ENCODE data around the gene IGFBP1. TPM values are rescaled to one million over a fixed set of nuclear protein-coding genes. Genes with fewer than 3 reads are reported as not detected.

IGFBP1 gene
- total and polyA plus RNA-seq, 2 of the 13 experiments (the other 11 are each of a cell fraction or from before 2014, with no cell fraction given) = 5.4 to 885 TPM

- peak; percentile 5; the same call in 1 of the 2 replicates for TF ChIP-seq RXRB (CRISPR knock-in tag; IDR thresholded peaks at IDR 0.05; ENCODE audit: borderline replicate concordance)
- TF ChIP-seq HDAC6 (IDR thresholded peaks at IDR 0.05; ENCODE audit: low read depth, low read length) = no peak
- TF ChIP-seq PTBP1 (IDR thresholded peaks at IDR 0.05; ENCODE audit: low read depth, low read length, poor library complexity, severe bottlenecking) = no peak
- no peak for TF ChIP-seq CEBPG (CRISPR knock-in tag; IDR thresholded peaks at IDR 0.05)
- TF ChIP-seq, protein P1, sequence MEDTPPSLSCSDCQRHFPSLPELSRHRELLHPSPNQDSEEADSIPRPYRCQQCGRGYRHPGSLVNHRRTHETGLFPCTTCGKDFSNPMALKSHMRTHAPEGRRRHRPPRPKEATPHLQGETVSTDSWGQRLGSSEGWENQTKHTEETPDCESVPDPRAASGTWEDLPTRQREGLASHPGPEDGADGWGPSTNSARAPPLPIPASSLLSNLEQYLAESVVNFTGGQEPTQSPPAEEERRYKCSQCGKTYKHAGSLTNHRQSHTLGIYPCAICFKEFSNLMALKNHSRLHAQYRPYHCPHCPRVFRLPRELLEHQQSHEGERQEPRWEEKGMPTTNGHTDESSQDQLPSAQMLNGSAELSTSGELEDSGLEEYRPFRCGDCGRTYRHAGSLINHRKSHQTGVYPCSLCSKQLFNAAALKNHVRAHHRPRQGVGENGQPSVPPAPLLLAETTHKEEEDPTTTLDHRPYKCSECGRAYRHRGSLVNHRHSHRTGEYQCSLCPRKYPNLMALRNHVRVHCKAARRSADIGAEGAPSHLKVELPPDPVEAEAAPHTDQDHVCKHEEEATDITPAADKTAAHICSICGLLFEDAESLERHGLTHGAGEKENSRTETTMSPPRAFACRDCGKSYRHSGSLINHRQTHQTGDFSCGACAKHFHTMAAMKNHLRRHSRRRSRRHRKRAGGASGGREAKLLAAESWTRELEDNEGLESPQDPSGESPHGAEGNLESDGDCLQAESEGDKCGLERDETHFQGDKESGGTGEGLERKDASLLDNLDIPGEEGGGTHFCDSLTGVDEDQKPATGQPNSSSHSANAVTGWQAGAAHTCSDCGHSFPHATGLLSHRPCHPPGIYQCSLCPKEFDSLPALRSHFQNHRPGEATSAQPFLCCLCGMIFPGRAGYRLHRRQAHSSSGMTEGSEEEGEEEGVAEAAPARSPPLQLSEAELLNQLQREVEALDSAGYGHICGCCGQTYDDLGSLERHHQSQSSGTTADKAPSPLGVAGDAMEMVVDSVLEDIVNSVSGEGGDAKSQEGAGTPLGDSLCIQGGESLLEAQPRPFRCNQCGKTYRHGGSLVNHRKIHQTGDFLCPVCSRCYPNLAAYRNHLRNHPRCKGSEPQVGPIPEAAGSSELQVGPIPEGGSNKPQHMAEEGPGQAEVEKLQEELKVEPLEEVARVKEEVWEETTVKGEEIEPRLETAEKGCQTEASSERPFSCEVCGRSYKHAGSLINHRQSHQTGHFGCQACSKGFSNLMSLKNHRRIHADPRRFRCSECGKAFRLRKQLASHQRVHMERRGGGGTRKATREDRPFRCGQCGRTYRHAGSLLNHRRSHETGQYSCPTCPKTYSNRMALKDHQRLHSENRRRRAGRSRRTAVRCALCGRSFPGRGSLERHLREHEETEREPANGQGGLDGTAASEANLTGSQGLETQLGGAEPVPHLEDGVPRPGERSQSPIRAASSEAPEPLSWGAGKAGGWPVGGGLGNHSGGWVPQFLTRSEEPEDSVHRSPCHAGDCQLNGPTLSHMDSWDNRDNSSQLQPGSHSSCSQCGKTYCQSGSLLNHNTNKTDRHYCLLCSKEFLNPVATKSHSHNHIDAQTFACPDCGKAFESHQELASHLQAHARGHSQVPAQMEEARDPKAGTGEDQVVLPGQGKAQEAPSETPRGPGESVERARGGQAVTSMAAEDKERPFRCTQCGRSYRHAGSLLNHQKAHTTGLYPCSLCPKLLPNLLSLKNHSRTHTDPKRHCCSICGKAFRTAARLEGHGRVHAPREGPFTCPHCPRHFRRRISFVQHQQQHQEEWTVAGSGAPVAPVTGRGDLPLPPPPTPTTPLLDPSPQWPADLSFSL (CRISPR knock-in tag; IDR thresholded peaks at IDR 0.05) = no peak
- no peak; the same call in none of the 2 replicates for TF ChIP-seq HOXA5 (CRISPR knock-in tag; IDR thresholded peaks at IDR 0.05)
- TF ChIP-seq, protein P2, sequence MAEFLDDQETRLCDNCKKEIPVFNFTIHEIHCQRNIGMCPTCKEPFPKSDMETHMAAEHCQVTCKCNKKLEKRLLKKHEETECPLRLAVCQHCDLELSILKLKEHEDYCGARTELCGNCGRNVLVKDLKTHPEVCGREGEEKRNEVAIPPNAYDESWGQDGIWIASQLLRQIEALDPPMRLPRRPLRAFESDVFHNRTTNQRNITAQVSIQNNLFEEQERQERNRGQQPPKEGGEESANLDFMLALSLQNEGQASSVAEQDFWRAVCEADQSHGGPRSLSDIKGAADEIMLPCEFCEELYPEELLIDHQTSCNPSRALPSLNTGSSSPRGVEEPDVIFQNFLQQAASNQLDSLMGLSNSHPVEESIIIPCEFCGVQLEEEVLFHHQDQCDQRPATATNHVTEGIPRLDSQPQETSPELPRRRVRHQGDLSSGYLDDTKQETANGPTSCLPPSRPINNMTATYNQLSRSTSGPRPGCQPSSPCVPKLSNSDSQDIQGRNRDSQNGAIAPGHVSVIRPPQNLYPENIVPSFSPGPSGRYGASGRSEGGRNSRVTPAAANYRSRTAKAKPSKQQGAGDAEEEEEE (CRISPR knock-in tag; IDR thresholded peaks at IDR 0.05; ENCODE audit: borderline replicate concordance) = no peak
These were observed 2.0 kb downstream of the IGFBP1 start (continued) for GRCh38 chr7:45890125-45890901.

Measured in HepG2 (cell line).